ENCODE data around the gene STK40.
A peak's percentile ranks its signal among the peaks of the same experiment; 100 is the strongest.

Gene STK40

GRCh38 chr1:36385410-36386264 is at the start of gene STK40:
Gene STK40 (minus strand): TSS chr1:36385924. CDS start chr1:36361332, 24,592 bp downstream.
- DNase-seq: peak; percentile 99

DNA sequence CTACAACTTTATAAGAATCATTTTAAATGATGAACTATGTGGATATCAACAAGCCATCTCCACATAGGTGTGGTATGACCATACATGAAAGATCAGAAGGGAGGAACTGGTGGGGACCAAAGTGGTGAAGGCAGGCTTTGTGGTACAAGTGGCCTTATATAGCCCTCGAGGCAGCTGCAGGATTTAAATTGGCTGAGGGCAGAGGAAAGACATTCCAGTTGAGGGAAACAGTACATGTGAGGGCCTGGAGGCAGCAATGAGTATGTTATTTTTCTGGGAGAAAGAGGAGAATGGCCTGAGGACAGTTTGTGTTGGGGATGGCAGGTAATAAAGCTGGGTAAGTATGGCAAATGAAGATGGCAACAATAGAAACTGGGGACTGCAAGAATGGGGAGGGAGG is 47.4 kb upstream of the STK40 start:
- DNase-seq: no peak

- DNase-seq: no peak
Measured at GRCh38 chr1:36432616-36433015, 46.9 kb upstream of the STK40 start.

DNA sequence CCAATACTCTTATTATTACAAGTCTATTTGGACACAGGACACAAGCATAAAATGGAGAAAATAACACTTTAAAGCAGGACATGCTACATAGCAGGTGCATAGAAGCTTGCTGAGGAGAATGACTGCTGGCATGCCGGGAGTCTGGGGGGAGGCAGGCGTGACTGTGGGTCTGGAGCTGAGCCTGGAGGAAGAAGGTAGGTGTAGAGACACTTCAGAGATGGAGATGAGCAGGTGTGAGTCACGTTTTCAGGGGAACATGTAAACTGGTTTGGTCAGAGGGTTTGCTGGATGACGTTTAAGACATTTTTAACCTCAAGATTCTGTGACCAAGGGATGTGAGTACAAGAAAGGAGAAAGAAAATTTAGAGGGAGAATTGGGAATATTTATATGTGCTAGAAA is 40.1 kb upstream of the STK40 start:
- DNase-seq: no peak

DNA sequence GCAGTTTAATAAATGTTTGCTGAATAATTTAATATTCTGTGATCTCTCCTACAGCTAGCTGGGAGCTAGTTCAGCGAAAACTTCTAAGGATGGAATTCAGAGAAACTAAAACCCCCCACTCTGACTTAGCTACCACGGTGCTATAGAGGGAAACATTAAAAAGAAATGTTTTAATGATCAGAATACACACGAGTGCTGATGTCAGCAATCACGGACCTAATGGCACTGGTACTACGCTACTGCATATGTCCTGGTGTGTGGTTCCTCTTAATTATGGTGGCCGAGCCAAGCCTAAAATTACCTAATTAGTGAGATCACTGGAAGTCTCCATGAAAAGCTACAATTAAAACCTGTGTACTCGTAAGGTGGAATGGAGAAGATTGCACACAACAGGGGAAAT is 35.9 kb upstream of the STK40 start:
- DNase-seq: no peak

GRCh38 chr1:36420836-36421317 is 35.2 kb upstream of the STK40 start:
- peak; percentile 94 for DNase-seq

DNA sequence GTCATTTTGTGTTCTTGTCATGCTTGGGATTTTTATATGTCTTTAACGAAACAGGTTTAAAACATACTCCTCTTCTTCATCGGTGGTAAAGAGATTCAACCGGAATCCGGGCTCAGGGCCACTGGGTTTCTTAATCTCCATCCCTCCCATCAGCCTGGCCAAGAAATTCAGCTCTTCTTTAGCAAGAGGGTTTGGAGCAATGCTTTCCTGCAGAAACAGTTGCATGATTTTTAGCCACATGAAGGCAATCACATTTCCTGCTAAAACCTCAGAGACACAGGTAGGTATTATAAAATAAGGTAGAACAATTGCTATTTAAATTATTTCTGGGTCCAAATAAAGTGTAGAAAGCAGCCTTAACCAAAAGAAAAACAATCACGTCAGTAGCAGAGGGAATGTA is 34.7 kb upstream of the STK40 start:
- DNase-seq: no peak

- no peak for DNase-seq
Measured at GRCh38 chr1:36419569-36419968, 33.8 kb upstream of the STK40 start.

- DNase-seq: no peak
Measured at GRCh38 chr1:36419140-36419539, 33.4 kb upstream of the STK40 start.

DNA sequence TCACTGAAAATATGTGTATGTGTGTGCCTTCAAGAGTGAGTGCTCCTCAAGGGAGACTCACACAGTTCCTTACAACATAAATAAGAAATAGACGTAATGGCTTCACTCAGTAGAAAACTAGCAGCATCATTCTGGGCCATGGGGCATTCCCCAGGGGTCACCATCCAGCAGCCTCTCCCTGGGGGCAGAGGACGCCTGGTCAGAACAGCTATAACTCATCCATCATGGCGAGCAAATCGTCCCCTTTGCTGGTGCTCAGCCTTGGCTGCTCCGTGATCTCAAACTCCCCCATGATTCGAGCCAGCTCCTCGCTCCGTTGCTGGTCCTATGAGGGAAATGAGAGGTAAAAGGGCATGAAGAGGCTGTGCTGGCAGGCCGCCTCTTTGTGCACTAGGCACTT is 32.2 kb upstream of the STK40 start:
- no peak for DNase-seq

DNA sequence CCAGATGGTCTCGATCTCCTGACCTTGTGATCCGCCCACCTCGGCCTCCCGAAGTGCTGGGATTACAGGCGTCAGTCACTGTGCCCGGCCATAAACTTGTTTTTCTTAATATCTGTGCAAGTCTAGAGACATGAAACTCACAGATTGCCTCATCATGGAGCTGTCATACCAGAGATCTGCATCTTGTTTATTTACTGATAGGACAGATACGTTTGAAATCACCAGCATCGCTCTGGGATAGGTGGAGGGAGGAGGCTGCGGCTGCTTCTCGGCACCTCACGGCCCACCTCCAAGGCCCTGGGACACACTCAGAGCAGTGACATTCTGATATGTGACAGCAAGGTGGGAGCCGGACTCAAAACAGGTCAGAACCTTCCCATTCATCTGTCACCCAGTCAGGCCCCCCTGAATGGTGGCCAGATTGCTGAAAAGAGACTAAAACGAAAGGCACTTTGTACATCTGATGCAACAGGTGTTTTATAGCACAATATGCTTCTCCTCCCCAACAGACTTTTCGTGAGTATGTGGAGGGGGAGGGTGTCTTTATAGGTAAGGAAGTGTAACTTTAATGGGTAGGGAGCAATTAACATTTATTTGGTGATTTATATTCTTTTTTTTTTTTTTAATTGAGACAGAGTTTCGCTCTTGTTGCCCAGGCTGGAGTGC is 30.1 kb upstream of the STK40 start:
- DNase-seq: no peak

- DNase-seq: no peak
Measured at GRCh38 chr1:36414384-36414783, 28.7 kb upstream of the STK40 start.

DNA sequence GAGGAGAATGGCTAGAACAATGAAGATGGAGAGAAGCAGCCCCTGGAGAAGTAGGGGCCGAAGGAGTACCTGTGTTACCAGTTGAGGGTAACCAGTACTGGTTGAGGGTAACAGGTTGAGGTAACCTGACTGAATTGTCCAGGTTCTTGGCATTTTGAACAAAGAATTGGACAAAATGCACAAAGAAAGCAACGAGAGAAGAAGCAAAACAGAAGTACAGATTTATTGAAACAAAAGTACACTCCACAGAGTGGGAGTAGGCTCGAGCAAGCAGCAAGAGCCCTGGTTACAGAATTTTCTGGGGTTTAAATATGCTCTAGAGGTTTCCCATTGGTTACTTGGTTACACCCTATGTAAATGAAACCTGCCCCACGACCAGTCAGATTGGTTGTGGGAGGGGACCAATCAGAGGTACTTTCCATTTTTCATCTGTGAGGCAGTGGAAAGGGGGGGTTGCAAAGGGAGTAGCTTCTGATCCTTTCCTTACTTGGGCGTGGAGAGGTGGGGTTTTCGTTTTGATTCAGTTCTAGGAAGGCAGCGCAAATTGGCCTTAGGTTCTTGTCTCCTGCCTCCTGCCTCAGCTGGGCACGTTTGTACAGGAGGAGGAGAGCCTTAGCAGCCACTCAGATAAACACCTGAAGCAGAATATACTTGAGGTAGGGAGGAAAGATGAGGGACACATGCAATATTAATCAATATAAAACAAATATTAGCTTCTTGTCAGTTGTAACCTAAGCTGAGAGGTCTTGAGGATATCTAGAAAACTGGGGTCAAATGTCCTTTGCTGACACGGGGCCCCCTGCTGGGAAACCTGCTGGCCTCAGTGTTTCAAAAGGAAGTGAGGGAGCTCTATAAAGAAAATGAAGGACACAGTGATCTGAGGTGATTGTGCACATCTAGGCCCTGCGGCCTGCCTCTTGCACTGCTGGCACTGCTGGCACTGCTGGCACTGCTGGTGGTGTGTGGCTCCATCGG is 26.2 kb upstream of the STK40 start:
- DNase-seq: peak; percentile 91

GRCh38 chr1:36408479-36408878 is 22.8 kb upstream of the STK40 start:
- DNase-seq: no peak

DNA sequence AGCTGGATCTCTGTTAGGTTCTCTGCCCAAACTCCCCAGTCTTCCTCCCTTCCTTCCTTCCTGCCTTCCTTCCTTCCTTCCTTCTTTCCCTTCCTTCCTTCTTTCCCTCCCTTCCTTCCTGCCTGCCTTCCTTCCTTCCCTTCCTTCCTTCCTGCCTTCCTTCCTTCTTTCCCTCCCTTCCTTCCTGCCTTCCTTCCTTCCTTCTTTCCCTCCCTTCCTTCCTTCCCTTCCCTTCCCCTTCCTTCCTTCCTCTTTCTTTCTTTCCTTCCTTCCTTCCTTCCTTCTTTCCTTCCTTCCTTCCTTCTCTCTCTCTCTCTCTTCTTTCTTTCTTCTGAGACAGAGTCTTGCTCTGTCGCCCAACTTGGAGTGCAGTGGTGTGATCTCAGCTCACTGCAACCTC is 20.7 kb upstream of the STK40 start:
- DNase-seq: no peak

GRCh38 chr1:36402504-36402890 is 16.8 kb upstream of the STK40 start:
- no peak for DNase-seq

DNA sequence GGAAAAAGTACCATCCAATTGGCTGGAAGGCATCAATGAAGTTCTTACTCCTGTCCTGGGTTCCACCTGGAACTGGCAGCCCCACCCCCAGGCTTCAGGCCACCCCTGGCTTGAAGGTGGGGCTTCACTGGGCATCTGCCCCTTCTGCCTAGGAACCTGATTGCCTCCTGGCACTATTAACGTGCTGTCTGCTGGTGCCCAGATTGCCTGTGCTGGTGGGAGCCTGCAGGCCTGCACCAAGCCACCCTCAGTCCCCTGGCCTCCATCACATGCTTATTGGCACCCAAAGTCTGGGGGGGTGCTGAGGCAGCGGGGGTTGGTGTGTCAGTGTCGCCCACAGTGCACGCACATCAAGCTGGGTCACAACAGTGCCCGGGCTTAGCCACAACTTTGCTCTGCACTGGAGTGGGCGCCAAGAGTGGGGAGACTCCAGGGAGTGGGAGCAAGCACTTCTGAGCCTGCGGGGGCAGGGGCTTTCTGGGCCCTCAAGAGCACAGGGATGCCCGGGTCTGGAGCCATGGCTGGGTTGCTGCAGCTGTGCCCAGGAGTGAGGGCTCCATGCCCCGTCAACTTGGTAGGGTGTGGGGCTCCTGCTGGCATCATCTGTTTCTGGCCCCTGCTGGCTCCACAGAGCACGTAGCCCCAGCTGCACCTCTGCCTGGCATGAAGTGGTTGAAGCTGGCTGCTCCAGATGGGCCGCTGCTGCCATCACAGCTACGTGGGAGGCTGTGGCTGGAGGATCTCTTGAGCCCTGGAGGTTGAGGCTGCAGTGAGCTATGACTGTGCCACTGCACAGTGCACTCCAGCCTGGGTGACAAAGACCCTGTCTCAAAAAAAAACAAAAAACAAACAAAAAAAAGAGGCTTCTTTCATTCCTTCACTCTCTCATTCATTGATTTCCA is 16.1 kb upstream of the STK40 start:
- no peak for DNase-seq

DNA sequence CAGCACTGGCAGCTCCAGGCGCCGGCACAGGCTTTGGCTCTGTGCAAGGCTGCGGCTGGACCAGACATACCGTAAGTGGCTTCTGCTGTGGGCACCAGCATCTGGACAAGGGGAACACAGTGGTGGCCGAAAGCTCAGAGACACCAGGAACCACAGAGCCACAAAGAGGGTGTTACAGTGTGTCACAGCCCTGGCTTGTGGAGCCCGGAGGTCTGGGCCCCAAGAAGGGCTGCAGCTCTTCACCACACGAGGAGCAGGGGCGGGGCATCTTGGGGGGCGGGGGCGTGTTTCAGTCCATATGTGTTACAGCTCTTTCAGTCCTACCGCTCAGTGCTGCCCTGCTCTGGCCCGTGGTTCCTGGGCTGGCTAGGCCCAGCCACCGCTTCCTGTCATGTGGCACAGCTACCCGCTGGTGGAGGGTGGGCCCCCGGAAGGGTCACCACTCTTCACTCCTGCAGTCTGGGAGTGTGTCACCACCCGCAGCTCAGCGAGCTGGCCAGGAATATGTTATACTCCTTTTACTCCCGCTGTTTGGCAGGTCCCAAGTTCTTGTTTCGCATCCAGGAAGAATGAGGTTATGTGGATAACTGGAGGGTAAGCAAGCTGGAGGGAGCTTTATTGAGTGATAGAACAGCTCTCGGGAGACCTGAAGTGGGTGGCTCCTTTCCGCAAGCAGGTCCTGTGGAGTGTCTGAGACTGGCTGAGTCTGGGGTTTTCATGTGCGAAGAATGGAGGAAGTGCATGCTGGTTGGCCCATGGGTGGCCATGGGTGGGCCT is 15.3 kb upstream of the STK40 start:
- peak; percentile 66 for DNase-seq

DNA sequence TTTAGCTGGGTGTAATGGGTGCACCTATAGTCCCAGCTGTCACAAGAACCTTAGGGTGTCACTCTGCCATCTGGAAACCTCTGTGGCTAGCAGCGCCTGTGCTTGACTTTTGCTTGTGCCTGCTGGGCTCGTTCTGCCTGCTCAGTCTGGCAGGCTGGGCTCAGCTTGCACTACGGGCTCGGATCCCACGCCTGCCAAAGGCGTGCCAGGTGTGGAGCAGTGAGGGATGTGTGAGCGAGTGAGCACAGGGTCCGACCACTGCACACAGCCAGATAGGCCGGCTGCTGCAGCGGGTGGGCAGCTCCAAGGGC is 14.7 kb upstream of the STK40 start:
- DNase-seq: no peak

- DNase-seq: no peak
Measured at GRCh38 chr1:36398370-36398977, 12.8 kb upstream of the STK40 start.

Measured in activated CD4-positive, alpha-beta T cell treated with anti-CD3 and anti-CD28 coated beads, Interleukin-2, Interleukin-6, amounts not matched to agents 100 ng/mL and 50 ng/mL, durations not matched to agents 16 hours and 8 hours (primary cell).